Endothelial cell of umbilical vein (primary cell): ENCODE results near the gene CDHR4. TPM values are rescaled to one million over a fixed set of nuclear protein-coding genes. Genes with fewer than 3 reads are reported as not detected.

Source experiments
- BruUV-seq: library from RNA; stranded (reverse); fragments of 400-500 nt; replicated peaks from 2 replicates; lab custom pipeline; 2021; lab: Mats Ljungman, UMichigan
- CTCF ChIA-PET: fragments of 300-600, 350-600 bp; sonication (Branson Sonifier 250); formaldehyde crosslinking; loops from one replicate; lab custom pipeline; 2021; ENCODE audit warnings: antibody characterized with exemption, inconsistent platforms; lab: Charles Lee
- POLR2A ChIA-PET: fragments of 300-600, 350-600 bp; sonication (Branson Sonifier 250); formaldehyde crosslinking; loops from one replicate; lab custom pipeline; 2021; ENCODE audit warnings: antibody characterized with exemption, inconsistent platforms; lab: Charles Lee
- DNase-seq: peaks from one replicate; pipeline ENCODE4 v3.0.0-alpha.2; 2011; ENCODE audit warnings: low read depth, low spot score
- FAIRE-seq: peaks from 2 replicates; lab custom pipeline; 2011; peaks lifted over from hg19 to GRCh38; lab: Jason Lieb, UNC
- H2AFZ ChIP-seq: 2 replicates; pipeline ENCODE4 v1.6.0; 2012; ENCODE audit warnings: low read depth, low read length, control low read depth, inconsistent platforms
- H3K27ac ChIP-seq: 2 replicates; pipeline ENCODE4 v1.5.1; 2011; ENCODE audit warnings: low read depth, mild to moderate bottlenecking, control low read depth, low read length, moderate library complexity; ENCODE audit not compliant: insufficient read depth
- H3K27me3 ChIP-seq, 2 experiments: 2 replicates each; pipeline versions ENCODE4 v1.6.0 to v1.6.1; 2011; ENCODE audit warnings: low read length in 2 of 2, mixed read lengths in 1 of 2; ENCODE audit not compliant: control insufficient read depth in 2 of 2, insufficient read depth in 2 of 2
- H3K36me3 ChIP-seq, 2 experiments: 2 replicates in 1 of 2; 3 replicates in 1 of 2; pipeline ENCODE4 v1.5.1; 2011; ENCODE audit warnings: low read length in 2 of 2, mild to moderate bottlenecking in 1 of 2, moderate library complexity in 1 of 2; ENCODE audit not compliant: control insufficient read depth in 2 of 2, insufficient read depth in 2 of 2; ENCODE audit errors: extremely low read depth in 1 of 2
- H3K4me1 ChIP-seq: 3 replicates; pipeline ENCODE4 v1.5.1; 2011; ENCODE audit warnings: mild to moderate bottlenecking, low read length; ENCODE audit not compliant: control insufficient read depth, insufficient read depth; ENCODE audit errors: extremely low read depth
- H3K4me2 ChIP-seq: 2 replicates; pipeline ENCODE4 v1.6.1; 2011; ENCODE audit warnings: low read length, control low read depth, mixed read lengths; ENCODE audit not compliant: insufficient read depth
- H3K4me3 ChIP-seq, 3 experiments: fragments of 200-600 bp in 1 of 3; sonication (generic), shearing (Covaris generic) in 1 of 3; replicated peaks in 1 of 3; 2 replicates each; pipeline ENCODE4 v1.5.1; 2011 to 2016; ENCODE audit warnings: control low read depth in 3 of 3, low read length in 3 of 3, mild to moderate bottlenecking in 2 of 3, inconsistent platforms in 1 of 3, low read depth in 1 of 3, moderate library complexity in 1 of 3; ENCODE audit not compliant: insufficient read depth in 1 of 3
- H3K79me2 ChIP-seq: 2 replicates; pipeline ENCODE4 v1.6.0; 2012; ENCODE audit warnings: low read length, inconsistent platforms; ENCODE audit not compliant: control insufficient read depth, insufficient read depth
- H3K9ac ChIP-seq: replicated peaks from 2 replicates; pipeline ENCODE3; 2011; ENCODE audit warnings: low read length, control low read depth; ENCODE audit not compliant: insufficient read depth; ENCODE audit errors: extremely low read depth
- H3K9me1 ChIP-seq: replicated peaks from 3 replicates; pipeline ENCODE4 v1.6.0; 2011; ENCODE audit warnings: mild to moderate bottlenecking, low read length; ENCODE audit not compliant: control insufficient read depth, insufficient read depth; ENCODE audit errors: extremely low read depth
- H3K9me3 ChIP-seq: replicated peaks from 2 replicates; pipeline ENCODE4 v1.5.1; 2012; ENCODE audit warnings: low read length, inconsistent platforms; ENCODE audit not compliant: control insufficient read depth, insufficient read depth
- H4K20me1 ChIP-seq: replicated peaks from 2 replicates; pipeline ENCODE3; 2011; ENCODE audit warnings: mild to moderate bottlenecking, low read length; ENCODE audit not compliant: control insufficient read depth, insufficient read depth; ENCODE audit errors: extremely low read depth
- EZH2 ChIP-seq: IDR thresholded peaks from 2 replicates; pipeline ENCODE4 v1.6.1; 2012; ENCODE audit warnings: borderline replicate concordance, low read depth, mild to moderate bottlenecking, moderate library complexity, low read length, inconsistent platforms; ENCODE audit not compliant: severe bottlenecking
- FOS ChIP-seq: IDR thresholded peaks from 2 replicates; pipeline ENCODE4 v1.6.1; 2011; ENCODE audit warnings: mild to moderate bottlenecking, low read length, moderate library complexity, borderline replicate concordance; ENCODE audit not compliant: insufficient read depth
- GATA2 ChIP-seq: IDR thresholded peaks from 2 replicates; pipeline ENCODE4 v1.7.0; 2011; ENCODE audit warnings: low read depth, mild to moderate bottlenecking, moderate library complexity, mixed read lengths, low read length; ENCODE audit not compliant: insufficient read length, insufficient read depth
- JUN ChIP-seq: IDR thresholded peaks from 2 replicates; pipeline ENCODE4 v1.6.1; 2011; ENCODE audit warnings: borderline replicate concordance, low read depth; ENCODE audit not compliant: insufficient read length, insufficient read depth
- MYC ChIP-seq: IDR thresholded peaks from one replicate; pipeline ENCODE4 v1.6.1; 2011; ENCODE audit warnings: mild to moderate bottlenecking, low read depth, low read length
- POLR2A ChIP-seq: IDR thresholded peaks from 2 replicates; pipeline ENCODE4 v1.6.1; 2012; ENCODE audit warnings: low read depth, mild to moderate bottlenecking, control low read depth, low read length
- POLR2AphosphoS5 ChIP-seq: IDR thresholded peaks from 2 replicates; pipeline ENCODE4 v1.6.1; 2012; ENCODE audit warnings: low read depth, mild to moderate bottlenecking, control low read depth, low read length, moderate library complexity; ENCODE audit not compliant: insufficient read depth
- dilution Hi-C: fragments of 300-500 bp; cut with MboI; formaldehyde crosslinking; loops from one replicate; pipeline ENCODE4 v1.15.0; 2019; ENCODE audit warnings: low sequenced_read_pairs; ENCODE audit not compliant: extremely low pct_ligation_motif_present
- intact Hi-C: fragments of 100-400 bp; cut with micrococcal nuclease; formaldehyde crosslinking; loops from one replicate; pipeline ENCODE4 v1.10.0; 2022
- polyA plus RNA-seq, 4 experiments: library from polyadenylated mRNA; depleted of rRNA in 3 of 4; stranded (reverse) in 3 of 4; unstranded in 1 of 4; fragments of >200 nt; gene quantifications; 2 replicates each; pipeline versions ENCODE4 v1.2.1 to v1.2.3, GENCODE V29; 2011 to 2012; ENCODE audit warnings: missing spikeins in 1 of 4
- total RNA-seq: library from RNA; stranded (reverse); gene quantifications from 2 replicates; pipeline ENCODE4 v1.2.3, GENCODE V29; 2021

Gene CDHR4
- total and polyA plus RNA-seq, 2 donors (not counting 3 experiments of a cell fraction or from before 2014, with no cell fraction given), result 0.19 TPM; not detected in 1

- Histone ChIP-seq H3K9me3 (no peaks in the 10 kb centered on the region), H4K20me1 (peaks cover 4% of the 10 kb centered on the region), H3K4me1 (no peaks in the 10 kb centered on the region), H3K4me3 (no peak overlapping the region), H3K36me3 (no peaks in the 10 kb centered on the region), H3K79me2 (peaks cover 69% of the 10 kb centered on the region), H2AFZ (no peak overlapping the region), H3K9ac (no peak overlapping the region), H3K4me2 (no peak overlapping the region), H3K27me3 (no peaks in the 10 kb centered on the region), H3K27ac (no peak overlapping the region), H3K9me1 (no peaks in the 10 kb centered on the region)
- FAIRE-seq (no peak), DNase-seq (no peak)
- intact Hi-C loops, result no loop called here
- BruUV-seq, result no TSS peak
- TF ChIP-seq JUN, result no peak
- TF ChIP-seq POLR2A, result no peak
- no peak for TF ChIP-seq POLR2AphosphoS5
- TF ChIP-seq FOS, result no peak
- POLR2A ChIA-PET, result no interaction called here
- CTCF ChIA-PET, result no interaction called here
- dilution Hi-C loops, result no loop called here
Observed at GRCh38 chr3:49756036-49756435, 43.6 kb downstream of the CDHR4 start.

- no peak overlapping the region for H3K27ac ChIP-seq
- H4K20me1 ChIP-seq, result peaks cover 2% of the 10 kb centered on the region
- no peak for FAIRE-seq
Observed at GRCh38 chr3:49754536-49754935, 45.1 kb downstream of the CDHR4 start.

More at GRCh38 chr3:49754536-49754935, 45.1 kb downstream of the CDHR4 start:
- BruUV-seq, result no TSS peak
- no peaks in the 10 kb centered on the region for H3K36me3 ChIP-seq
- H2AFZ ChIP-seq, result no peak overlapping the region
- ChIA-PET POLR2A (no interaction called here), CTCF (no interaction called here)
- no peaks in the 10 kb centered on the region for H3K27me3 ChIP-seq
- H3K4me1 ChIP-seq, result no peaks in the 10 kb centered on the region
- TF ChIP-seq FOS (no peak), GATA2 (no peak), POLR2AphosphoS5 (no peak), EZH2 (no peak), MYC (no peak), JUN (no peak)
- no peak overlapping the region for H3K4me2 ChIP-seq
- no peak overlapping the region for H3K9ac ChIP-seq
- H3K9me3 ChIP-seq, result no peaks in the 10 kb centered on the region
- intact Hi-C loops, result no loop called here
- dilution Hi-C loops, result no loop called here
- peaks cover 64% of the 10 kb centered on the region for H3K79me2 ChIP-seq
- H3K4me3 ChIP-seq, result no peak overlapping the region
- no peak for DNase-seq
- no peaks in the 10 kb centered on the region for H3K9me1 ChIP-seq
